Neural cell (in vitro differentiated cells): ENCODE results near the gene CACNB2. TPM values are rescaled to one million over a fixed set of nuclear protein-coding genes. Genes with fewer than 3 reads are reported as not detected.

Experiments used
- H2AFZ ChIP-seq: fragments of 200-600, 300-800 bp; sonication (generic), shearing (Covaris generic); 2 replicates; pipeline ENCODE4 v1.6.0; 2014; ENCODE audit warnings: low read depth, mild to moderate bottlenecking, antibody characterized with exemption, low read length, moderate library complexity
- H3F3A ChIP-seq: fragments of 200-600 bp; shearing (Covaris generic); 2 replicates; pipeline ENCODE4 v1.6.1; 2016; ENCODE audit warnings: mild to moderate bottlenecking, moderate library complexity, mixed read lengths, antibody characterized with exemption, low read length; ENCODE audit not compliant: insufficient read depth, poor library complexity, severe bottlenecking
- H3K27ac ChIP-seq: fragments of 200-600, 300-800 bp; sonication (generic), shearing (Covaris generic); 2 replicates; pipeline ENCODE4 v1.5.1; 2014; ENCODE audit warnings: mild to moderate bottlenecking, low read length, moderate library complexity
- H3K27me3 ChIP-seq: fragments of 300-800, 200-600 bp; sonication (generic), shearing (Covaris generic); 2 replicates; pipeline ENCODE4 v1.6.0; 2014; ENCODE audit warnings: mild to moderate bottlenecking, low read depth, low read length, moderate library complexity; ENCODE audit not compliant: insufficient read depth
- H3K36me3 ChIP-seq: fragments of 300-800, 200-600 bp; sonication (generic), shearing (Covaris generic); 2 replicates; pipeline ENCODE4 v1.5.1; 2014; ENCODE audit warnings: mild to moderate bottlenecking, antibody characterized with exemption, low read length, moderate library complexity; ENCODE audit not compliant: insufficient read depth
- H3K4me2 ChIP-seq: fragments of 300-800, 200-600 bp; sonication (generic), shearing (Covaris generic); 2 replicates; pipeline ENCODE4 v1.6.0; 2014; ENCODE audit warnings: mild to moderate bottlenecking, low read length
- H3K4me3 ChIP-seq: fragments of 300-800, 200-600 bp; sonication (generic), shearing (Covaris generic); 2 replicates; pipeline ENCODE4 v1.5.1; 2014; ENCODE audit warnings: mild to moderate bottlenecking, low read length, moderate library complexity
- H3K79me2 ChIP-seq: fragments of 200-600 bp; shearing (Covaris generic); replicated peaks from 2 replicates; pipeline ENCODE4 v1.6.0; 2014; ENCODE audit warnings: mild to moderate bottlenecking, low read length, moderate library complexity; ENCODE audit not compliant: insufficient read depth
- H3K9ac ChIP-seq: fragments of 300-800, 200-600 bp; sonication (generic), shearing (Covaris generic); 2 replicates; pipeline ENCODE4 v1.6.1; 2016; ENCODE audit warnings: mild to moderate bottlenecking, low read length, mixed read lengths
- H3K9me2 ChIP-seq: fragments of 200-600 bp; shearing (Covaris generic); 2 replicates; pipeline ENCODE4 v1.6.1; 2016; ENCODE audit warnings: mild to moderate bottlenecking, low read length, mixed read lengths; ENCODE audit not compliant: insufficient read depth
- H3K9me3 ChIP-seq: fragments of 200-600, 300-800 bp; sonication (generic), shearing (Covaris generic); 2 replicates; pipeline ENCODE4 v1.6.1; 2016; ENCODE audit warnings: mild to moderate bottlenecking, mixed run types, low read length, moderate library complexity, mixed read lengths
- H4K20me1 ChIP-seq: fragments of 200-600 bp; shearing (Covaris generic); 2 replicates; pipeline ENCODE4 v1.6.1; 2016; ENCODE audit warnings: mild to moderate bottlenecking, mixed run types; ENCODE audit not compliant: insufficient read depth
- EP300 ChIP-seq: fragments of 450-650 bp; conservative IDR thresholded peaks from 2 replicates; pipeline ENCODE4 v1.6.1; 2014; ENCODE audit warnings: antibody characterized with exemption, mild to moderate bottlenecking, moderate library complexity; ENCODE audit not compliant: poor library complexity, severe bottlenecking
- EZH2 ChIP-seq: fragments of 200-600, 300-800 bp; shearing (Covaris generic), sonication (generic); IDR thresholded peaks from 2 replicates; pipeline ENCODE4 v1.6.1; 2014; ENCODE audit warnings: antibody characterized with exemption, low read length, borderline replicate concordance, mild to moderate bottlenecking; ENCODE audit not compliant: insufficient read depth, poor library complexity, severe bottlenecking
- MXI1 ChIP-seq: fragments of 450-650 bp; conservative IDR thresholded peaks from 2 replicates; pipeline ENCODE4 v1.6.1; 2014; ENCODE audit warnings: antibody characterized with exemption, mild to moderate bottlenecking; ENCODE audit not compliant: poor library complexity, severe bottlenecking
- POLR2AphosphoS5 ChIP-seq: IDR thresholded peaks from 2 replicates; pipeline ENCODE4 v1.6.1; 2012
- RAD21 ChIP-seq: fragments of 450-650 bp; conservative IDR thresholded peaks from 2 replicates; pipeline ENCODE4 v1.6.1; 2014; ENCODE audit warnings: antibody characterized with exemption, mild to moderate bottlenecking, moderate library complexity
- REST ChIP-seq: IDR thresholded peaks from 2 replicates; pipeline ENCODE4 v1.6.1; 2012; ENCODE audit warnings: borderline replicate concordance
- SMC3 ChIP-seq: fragments of 450-650 bp; conservative IDR thresholded peaks from 2 replicates; pipeline ENCODE4 v1.6.1; 2014; ENCODE audit warnings: antibody characterized with exemption, mild to moderate bottlenecking, moderate library complexity; ENCODE audit not compliant: poor library complexity
- TAF1 ChIP-seq: IDR thresholded peaks from 2 replicates; pipeline ENCODE4 v1.6.1; 2012; ENCODE audit warnings: low read depth
- polyA plus RNA-seq: library from polyadenylated mRNA; depleted of rRNA; stranded (reverse); fragments of >200 nt; gene quantifications from 2 replicates; pipeline ENCODE4 v1.2.3, GENCODE V29; 2014
- TF ChIP-seq, protein P1 (sequence below): fragments of 450-650 bp; IDR thresholded peaks from 2 replicates; pipeline ENCODE4 v1.5.1; 2014; ENCODE audit warnings: antibody characterized with exemption, mild to moderate bottlenecking, moderate library complexity; ENCODE audit not compliant: poor library complexity, severe bottlenecking

CACNB2 gene
- polyA plus RNA-seq, 1 donor from 2014 or later, result 14.3 TPM

GRCh38 chr10:18456984-18457383 is 316.8 kb downstream of the CACNB2 start:
- Histone ChIP-seq H3K27ac (no peak overlapping the region), H4K20me1 (no peaks in the 10 kb centered on the region), H3K36me3 (no peaks in the 10 kb centered on the region), H3F3A (no peaks in the 10 kb centered on the region), H3K9me3 (no peaks in the 10 kb centered on the region), H3K9me2 (no peaks in the 10 kb centered on the region), H3K27me3 (no peaks in the 10 kb centered on the region), H3K4me2 (no peak overlapping the region), H3K79me2 (no peaks in the 10 kb centered on the region), H3K4me3 (no peak overlapping the region), H2AFZ (no peak overlapping the region), H3K9ac (no peak overlapping the region)
- TF ChIP-seq, protein P1, sequence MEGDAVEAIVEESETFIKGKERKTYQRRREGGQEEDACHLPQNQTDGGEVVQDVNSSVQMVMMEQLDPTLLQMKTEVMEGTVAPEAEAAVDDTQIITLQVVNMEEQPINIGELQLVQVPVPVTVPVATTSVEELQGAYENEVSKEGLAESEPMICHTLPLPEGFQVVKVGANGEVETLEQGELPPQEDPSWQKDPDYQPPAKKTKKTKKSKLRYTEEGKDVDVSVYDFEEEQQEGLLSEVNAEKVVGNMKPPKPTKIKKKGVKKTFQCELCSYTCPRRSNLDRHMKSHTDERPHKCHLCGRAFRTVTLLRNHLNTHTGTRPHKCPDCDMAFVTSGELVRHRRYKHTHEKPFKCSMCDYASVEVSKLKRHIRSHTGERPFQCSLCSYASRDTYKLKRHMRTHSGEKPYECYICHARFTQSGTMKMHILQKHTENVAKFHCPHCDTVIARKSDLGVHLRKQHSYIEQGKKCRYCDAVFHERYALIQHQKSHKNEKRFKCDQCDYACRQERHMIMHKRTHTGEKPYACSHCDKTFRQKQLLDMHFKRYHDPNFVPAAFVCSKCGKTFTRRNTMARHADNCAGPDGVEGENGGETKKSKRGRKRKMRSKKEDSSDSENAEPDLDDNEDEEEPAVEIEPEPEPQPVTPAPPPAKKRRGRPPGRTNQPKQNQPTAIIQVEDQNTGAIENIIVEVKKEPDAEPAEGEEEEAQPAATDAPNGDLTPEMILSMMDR, result no peak
- TF ChIP-seq POLR2AphosphoS5, result no peak
- TF ChIP-seq SMC3, result no peak
- no peak for TF ChIP-seq MXI1
- no peak for TF ChIP-seq REST
- no peak for TF ChIP-seq RAD21
- TF ChIP-seq EP300, result no peak
- TF ChIP-seq TAF1, result no peak
- TF ChIP-seq EZH2, result no peak

- Histone ChIP-seq H3K9ac (no peak overlapping the region), H3K79me2 (no peaks in the 10 kb centered on the region), H3K27ac (no peak overlapping the region), H3K9me3 (no peaks in the 10 kb centered on the region), H2AFZ (no peak overlapping the region), H3K27me3 (no peaks in the 10 kb centered on the region), H3K4me3 (no peak overlapping the region), H3K9me2 (no peaks in the 10 kb centered on the region), H4K20me1 (no peaks in the 10 kb centered on the region), H3K36me3 (no peaks in the 10 kb centered on the region), H3K4me2 (no peak overlapping the region), H3F3A (no peaks in the 10 kb centered on the region)
- TF ChIP-seq, protein P1, result no peak
- TF ChIP-seq REST (no peak), EZH2 (no peak), MXI1 (no peak), SMC3 (no peak), TAF1 (no peak), EP300 (no peak), POLR2AphosphoS5 (no peak), RAD21 (no peak)
Observed at GRCh38 chr10:18460032-18460431, 319.8 kb downstream of the CACNB2 start.
